ENCODE data around the gene GNAS-AS1. TPM values are rescaled to one million over a fixed set of nuclear protein-coding genes. Genes with fewer than 3 reads are reported as not detected.

The GNAS-AS1 gene
- total RNA-seq, 1 donor from 2014 or later: 4.9 TPM

DNA sequence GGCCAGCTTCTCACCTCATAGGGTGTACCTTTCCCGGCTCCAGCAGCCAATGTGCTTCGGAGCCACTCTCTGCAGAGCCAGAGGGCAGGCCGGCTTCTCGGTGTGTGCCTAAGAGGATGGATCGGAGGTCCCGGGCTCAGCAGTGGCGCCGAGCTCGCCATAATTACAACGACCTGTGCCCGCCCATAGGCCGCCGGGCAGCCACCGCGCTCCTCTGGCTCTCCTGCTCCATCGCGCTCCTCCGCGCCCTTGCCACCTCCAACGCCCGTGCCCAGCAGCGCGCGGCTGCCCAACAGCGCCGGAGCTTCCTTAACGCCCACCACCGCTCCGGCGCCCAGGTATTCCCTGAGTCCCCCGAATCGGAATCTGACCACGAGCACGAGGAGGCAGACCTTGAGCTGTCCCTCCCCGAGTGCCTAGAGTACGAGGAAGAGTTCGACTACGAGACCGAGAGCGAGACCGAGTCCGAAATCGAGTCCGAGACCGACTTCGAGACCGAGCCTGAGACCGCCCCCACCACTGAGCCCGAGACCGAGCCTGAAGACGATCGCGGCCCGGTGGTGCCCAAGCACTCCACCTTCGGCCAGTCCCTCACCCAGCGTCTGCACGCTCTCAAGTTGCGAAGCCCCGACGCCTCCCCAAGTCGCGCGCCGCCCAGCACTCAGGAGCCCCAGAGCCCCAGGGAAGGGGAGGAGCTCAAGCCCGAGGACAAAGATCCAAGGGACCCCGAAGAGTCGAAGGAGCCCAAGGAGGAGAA lies 10.5 kb downstream of the GNAS-AS1 start:
- TF ChIP-seq, protein P1, sequence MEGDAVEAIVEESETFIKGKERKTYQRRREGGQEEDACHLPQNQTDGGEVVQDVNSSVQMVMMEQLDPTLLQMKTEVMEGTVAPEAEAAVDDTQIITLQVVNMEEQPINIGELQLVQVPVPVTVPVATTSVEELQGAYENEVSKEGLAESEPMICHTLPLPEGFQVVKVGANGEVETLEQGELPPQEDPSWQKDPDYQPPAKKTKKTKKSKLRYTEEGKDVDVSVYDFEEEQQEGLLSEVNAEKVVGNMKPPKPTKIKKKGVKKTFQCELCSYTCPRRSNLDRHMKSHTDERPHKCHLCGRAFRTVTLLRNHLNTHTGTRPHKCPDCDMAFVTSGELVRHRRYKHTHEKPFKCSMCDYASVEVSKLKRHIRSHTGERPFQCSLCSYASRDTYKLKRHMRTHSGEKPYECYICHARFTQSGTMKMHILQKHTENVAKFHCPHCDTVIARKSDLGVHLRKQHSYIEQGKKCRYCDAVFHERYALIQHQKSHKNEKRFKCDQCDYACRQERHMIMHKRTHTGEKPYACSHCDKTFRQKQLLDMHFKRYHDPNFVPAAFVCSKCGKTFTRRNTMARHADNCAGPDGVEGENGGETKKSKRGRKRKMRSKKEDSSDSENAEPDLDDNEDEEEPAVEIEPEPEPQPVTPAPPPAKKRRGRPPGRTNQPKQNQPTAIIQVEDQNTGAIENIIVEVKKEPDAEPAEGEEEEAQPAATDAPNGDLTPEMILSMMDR (IDR thresholded peaks at IDR 0.05; ENCODE audit: unreplicated experiment): no peak
- Mint-ChIP-seq H3K4me1 (ENCODE audit: unreplicated experiment) (peaks cover 19% of the 10 kb centered on the region), H3K9me3 (ENCODE audit: unreplicated experiment) (no peaks in the 10 kb centered on the region), H3K27ac (ENCODE audit: unreplicated experiment) (peak overlapping the region; percentile 36), H3K4me3 (ENCODE audit: unreplicated experiment) (peak overlapping the region; percentile 87), H3K27me3 (ENCODE audit: unreplicated experiment) (peaks cover 14% of the 10 kb centered on the region), H3K36me3 (ENCODE audit: low read depth, unreplicated experiment) (peaks cover 15% of the 10 kb centered on the region)
- DNase-seq (ENCODE audit: low spot score): no peak

DNA sequence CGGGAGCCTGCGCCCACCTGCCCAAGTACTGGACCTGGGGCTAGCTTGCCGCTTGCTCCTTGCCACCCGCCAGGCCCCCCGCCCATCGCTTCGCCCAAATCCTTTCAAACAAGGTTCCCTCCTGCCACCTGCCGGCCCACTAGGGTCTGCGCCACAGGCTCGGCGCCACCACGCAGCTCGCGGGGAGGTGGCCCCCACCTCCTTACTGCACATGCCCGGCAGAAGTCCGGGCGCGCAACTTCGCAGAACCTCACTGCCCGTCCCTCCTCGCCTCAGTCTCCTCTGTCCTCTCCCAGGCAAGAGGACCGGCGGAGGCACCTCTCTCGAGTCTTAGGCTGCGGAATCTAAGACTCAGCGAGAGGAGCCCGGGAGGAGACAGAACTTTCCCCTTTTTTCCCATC lies 11.2 kb downstream of the GNAS-AS1 start:
- H3K4me1 Mint-ChIP-seq (ENCODE audit: unreplicated experiment): peaks cover 19% of the 10 kb centered on the region
- TF ChIP-seq, protein P1 (IDR thresholded peaks at IDR 0.05; ENCODE audit: unreplicated experiment): peak; percentile 38
- H3K9me3 Mint-ChIP-seq (ENCODE audit: unreplicated experiment): no peaks in the 10 kb centered on the region
- H3K36me3 Mint-ChIP-seq (ENCODE audit: low read depth, unreplicated experiment): peaks cover 15% of the 10 kb centered on the region
- DNase-seq (ENCODE audit: low spot score): peak; percentile 57
- no peak overlapping the region for H3K4me3 Mint-ChIP-seq (ENCODE audit: unreplicated experiment)
- peaks cover 14% of the 10 kb centered on the region for H3K27me3 Mint-ChIP-seq (ENCODE audit: unreplicated experiment)
- H3K27ac Mint-ChIP-seq (ENCODE audit: unreplicated experiment): no peak overlapping the region

DNA sequence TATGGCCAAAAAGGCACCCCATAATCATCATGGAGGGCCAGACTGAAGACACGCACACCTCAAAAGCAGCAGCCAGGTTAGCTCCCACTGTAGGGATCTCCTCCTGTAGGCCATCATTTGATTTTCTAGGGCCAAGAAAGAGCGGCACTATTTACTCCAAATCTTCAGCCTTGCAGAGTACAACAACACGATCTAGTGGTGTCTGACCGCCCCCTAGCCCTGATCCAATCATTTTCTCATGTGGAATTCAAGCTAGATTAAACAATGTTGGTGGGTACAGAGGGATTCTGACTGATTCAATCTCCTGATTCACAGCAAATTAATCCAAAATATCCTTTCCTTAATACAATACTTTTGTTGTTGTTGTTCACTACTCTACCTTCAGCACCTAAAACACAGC lies 12.5 kb downstream of the GNAS-AS1 start:
- TF ChIP-seq, protein P1 (IDR thresholded peaks at IDR 0.05; ENCODE audit: unreplicated experiment): no peak
- H3K27ac Mint-ChIP-seq (ENCODE audit: unreplicated experiment): no peak overlapping the region
- H3K9me3 Mint-ChIP-seq (ENCODE audit: unreplicated experiment): no peaks in the 10 kb centered on the region
- no peak for DNase-seq (ENCODE audit: low spot score)
- peaks cover 12% of the 10 kb centered on the region for H3K27me3 Mint-ChIP-seq (ENCODE audit: unreplicated experiment)
- H3K4me1 Mint-ChIP-seq (ENCODE audit: unreplicated experiment): peaks cover 15% of the 10 kb centered on the region
- H3K36me3 Mint-ChIP-seq (ENCODE audit: low read depth, unreplicated experiment): peaks cover 15% of the 10 kb centered on the region
- H3K4me3 Mint-ChIP-seq (ENCODE audit: unreplicated experiment): no peak overlapping the region

DNA sequence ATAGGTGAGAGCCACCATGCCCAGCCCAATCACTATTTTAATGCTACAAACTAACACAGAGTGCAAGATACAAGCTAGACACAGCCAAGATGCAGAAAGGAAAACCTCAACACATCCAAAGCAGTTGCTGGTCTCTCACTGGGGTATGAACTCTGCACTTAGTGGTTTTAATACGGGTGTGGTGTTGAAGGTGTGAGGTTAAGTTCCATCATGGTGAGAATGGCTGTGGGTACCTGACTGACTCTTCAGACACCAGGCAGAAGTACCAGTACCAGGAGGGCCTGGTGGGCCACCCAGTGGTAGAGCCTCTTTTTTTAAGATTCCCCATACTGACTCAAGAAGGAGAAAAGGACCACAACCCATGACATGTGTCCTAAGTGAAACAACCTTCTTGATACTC lies 13.0 kb downstream of the GNAS-AS1 start:
- no peak for DNase-seq (ENCODE audit: low spot score)
- no peaks in the 10 kb centered on the region for H3K9me3 Mint-ChIP-seq (ENCODE audit: unreplicated experiment)
- TF ChIP-seq, protein P1 (IDR thresholded peaks at IDR 0.05; ENCODE audit: unreplicated experiment): no peak
- peaks cover 15% of the 10 kb centered on the region for H3K36me3 Mint-ChIP-seq (ENCODE audit: low read depth, unreplicated experiment)
- H3K4me3 Mint-ChIP-seq (ENCODE audit: unreplicated experiment): no peak overlapping the region
- H3K27ac Mint-ChIP-seq (ENCODE audit: unreplicated experiment): no peak overlapping the region
- peaks cover 16% of the 10 kb centered on the region for H3K27me3 Mint-ChIP-seq (ENCODE audit: unreplicated experiment)
- H3K4me1 Mint-ChIP-seq (ENCODE audit: unreplicated experiment): peaks cover 15% of the 10 kb centered on the region

DNA sequence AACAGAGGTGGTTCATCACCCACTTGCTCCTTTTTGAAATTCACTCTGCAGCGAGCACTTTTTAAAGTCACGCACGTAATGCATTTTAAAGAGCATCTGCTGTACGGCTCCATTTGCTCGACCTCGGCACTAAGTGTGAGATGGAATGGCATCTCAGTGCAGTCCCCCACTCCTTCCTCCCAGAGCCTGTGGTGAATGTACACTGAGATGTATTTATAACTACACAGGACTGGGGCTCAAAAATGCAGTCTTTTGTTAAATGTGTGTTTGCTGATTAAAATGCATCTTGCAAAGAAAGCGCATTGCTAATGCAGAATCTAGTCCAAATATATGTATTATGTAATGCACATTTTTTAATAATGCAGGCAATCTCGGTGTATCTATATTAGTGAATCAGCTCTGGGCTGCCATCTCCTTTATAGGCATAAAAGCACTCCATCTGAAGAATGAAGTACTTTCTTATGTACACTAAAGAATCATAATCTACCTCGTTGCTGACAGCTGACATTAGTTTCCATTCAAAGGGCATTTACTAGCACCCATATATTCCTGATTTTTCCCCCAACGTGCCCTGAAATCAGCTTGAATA lies 14.0 kb downstream of the GNAS-AS1 start:
- Mint-ChIP-seq H3K27me3 (ENCODE audit: unreplicated experiment) (peaks cover 16% of the 10 kb centered on the region), H3K9me3 (ENCODE audit: unreplicated experiment) (no peaks in the 10 kb centered on the region), H3K27ac (ENCODE audit: unreplicated experiment) (peak overlapping the region; percentile 11), H3K4me3 (ENCODE audit: unreplicated experiment) (no peak overlapping the region), H3K36me3 (ENCODE audit: low read depth, unreplicated experiment) (peaks cover 9% of the 10 kb centered on the region), H3K4me1 (ENCODE audit: unreplicated experiment) (peaks cover 14% of the 10 kb centered on the region)
- TF ChIP-seq, protein P1 (IDR thresholded peaks at IDR 0.05; ENCODE audit: unreplicated experiment): no peak
- DNase-seq (ENCODE audit: low spot score): no peak
